Forelimb muscle (tissue), 1 donor: ENCODE measurements around the gene VSTM4. TPM values are rescaled to one million over a fixed set of nuclear protein-coding genes. Genes with fewer than 3 reads are reported as not detected.

Experiments
- DNase-seq: peaks from one replicate; pipeline ENCODE4 v3.0.0-alpha.2; 2013; ENCODE audit warnings: low read depth
- polyA plus RNA-seq: library from polyadenylated mRNA; unstranded; fragments of 120-200 nt; gene quantifications from one replicate; pipeline ENCODE4 v1.2.1, GENCODE V29; 2013; ENCODE audit not compliant: insufficient read length

The VSTM4 gene
- polyA plus RNA-seq, 1 donor = 40.9 TPM

DNA sequence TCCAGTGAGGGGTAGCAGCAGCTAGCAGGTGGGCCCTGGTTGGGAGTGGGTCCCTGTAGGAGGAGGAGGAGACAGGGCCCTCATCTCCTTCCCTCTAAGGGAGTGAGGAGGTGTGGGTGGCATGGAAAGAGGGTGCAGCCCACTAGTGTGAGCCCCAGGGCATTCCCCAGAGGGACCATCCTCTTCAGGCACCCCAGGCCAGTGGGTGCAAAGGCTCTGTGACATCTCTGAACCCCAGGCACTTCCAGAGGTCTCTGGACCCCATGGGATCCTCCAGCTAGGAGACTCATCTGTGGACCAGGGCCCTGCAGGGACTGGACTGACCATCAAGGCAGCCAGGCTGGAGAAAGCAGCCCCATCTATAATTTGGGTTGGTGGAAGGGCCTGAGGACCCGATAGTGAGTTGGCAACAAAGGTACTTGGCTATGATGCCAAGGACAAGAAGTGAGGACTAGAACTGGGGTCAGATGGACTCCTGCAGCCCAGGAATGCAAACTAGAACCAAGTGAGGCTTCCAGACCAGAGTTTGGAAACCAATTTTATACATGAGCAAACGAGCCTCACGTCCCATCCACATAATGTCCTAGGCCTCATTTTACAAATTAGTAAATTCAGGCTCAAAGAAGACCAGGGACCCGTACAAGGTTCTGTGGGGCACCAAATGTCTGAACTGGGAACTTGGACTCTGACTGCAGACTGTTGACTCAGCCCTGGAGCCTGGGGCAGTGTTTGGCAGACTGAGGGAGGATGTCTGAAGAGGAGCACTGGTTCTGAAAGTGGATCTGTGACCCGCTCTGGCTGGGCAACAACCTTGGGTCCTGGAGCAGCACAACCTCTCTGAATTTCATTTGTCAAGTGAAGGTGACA is 1.4 kb upstream of the VSTM4 start:
- no peak for DNase-seq

DNA sequence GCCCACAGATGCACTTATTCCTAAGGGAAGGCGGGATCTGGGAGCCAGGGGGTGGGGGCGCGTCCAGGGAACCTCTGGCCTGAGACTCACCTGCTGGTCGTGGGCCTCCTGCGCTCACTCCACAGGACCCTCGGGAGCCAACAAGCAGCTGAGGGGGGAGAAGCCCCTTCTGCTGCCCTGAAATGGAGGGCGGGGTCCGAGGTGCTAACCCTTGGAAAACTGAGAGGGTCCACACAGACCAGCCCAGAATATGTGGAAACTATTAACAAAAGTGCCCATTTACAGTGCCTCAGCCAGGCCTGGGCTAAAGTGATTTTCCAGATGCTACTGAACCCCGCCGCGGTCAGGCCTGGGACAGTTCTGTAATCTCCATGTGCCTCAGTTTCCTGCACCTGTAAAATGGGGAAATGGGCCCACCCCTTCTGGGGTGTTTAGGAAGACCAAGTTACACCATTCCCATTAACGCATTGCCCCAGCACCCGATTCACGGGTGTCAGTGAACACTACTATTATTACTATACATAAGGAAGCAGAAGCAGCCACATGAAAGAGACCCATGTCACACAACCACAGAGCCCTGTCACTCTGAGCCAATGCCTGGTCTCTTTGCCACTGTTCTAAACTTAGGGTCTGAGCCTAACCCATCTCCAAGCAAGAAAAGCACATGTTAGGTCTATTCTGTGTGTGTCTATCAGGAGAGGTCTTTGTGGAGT is 630 bp upstream of the VSTM4 start:
- DNase-seq = no peak

DNA sequence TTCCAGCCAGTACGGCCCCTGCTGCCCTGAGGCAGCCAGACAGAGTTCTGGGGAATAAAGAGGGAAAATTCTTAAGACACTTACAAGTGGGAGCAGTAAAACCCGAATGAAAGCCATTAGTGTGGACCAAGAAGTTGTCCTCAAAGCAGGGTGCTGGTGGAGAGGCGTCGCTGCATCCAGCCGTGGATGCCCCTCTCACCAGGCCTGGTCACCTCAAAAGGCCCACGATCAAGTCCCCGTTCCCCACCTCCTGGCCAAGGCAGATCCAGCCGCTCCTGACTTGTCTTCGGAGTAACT is 656 bp downstream of the VSTM4 start:
- DNase-seq = no peak

DNA sequence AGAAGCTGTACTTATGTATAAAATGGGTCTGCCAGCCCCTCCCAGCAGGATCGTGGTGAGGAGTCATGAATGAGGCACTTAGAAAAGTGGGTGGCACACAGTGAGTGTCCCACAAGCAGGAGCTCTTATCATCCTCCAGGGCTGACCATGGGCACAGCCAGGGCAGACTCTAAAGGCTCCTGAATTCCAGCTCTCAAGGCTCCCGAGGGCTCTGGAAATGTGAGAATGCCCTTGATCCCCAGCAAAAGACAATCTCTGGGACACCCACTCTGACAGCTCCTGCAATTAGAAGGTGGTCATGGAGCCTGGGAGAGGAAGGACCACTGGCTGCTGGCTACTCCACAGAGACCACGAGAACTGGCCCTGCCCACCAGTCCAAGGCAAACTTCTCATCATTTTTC is 1.6 kb downstream of the VSTM4 start:
- no peak for DNase-seq

DNA sequence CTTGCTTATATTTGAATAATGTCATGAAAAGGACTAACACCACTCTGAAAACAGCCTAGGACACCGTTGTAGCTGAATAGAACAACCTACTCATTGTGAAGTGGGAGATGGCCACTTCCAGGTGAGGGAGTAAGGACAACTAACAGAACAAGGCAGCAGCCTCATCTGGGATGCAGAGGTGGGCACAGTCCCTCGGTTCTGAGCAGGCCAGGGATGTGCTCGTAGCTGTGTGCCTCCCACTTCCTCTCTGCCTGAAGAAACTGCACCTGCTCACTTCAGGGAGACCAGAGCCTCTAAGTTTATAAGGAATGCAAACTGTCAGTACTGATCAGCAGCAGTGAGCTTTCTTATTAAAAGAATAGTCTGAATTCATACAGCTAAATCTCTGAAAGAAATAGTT is 2.5 kb downstream of the VSTM4 start:
- DNase-seq = no peak

DNA sequence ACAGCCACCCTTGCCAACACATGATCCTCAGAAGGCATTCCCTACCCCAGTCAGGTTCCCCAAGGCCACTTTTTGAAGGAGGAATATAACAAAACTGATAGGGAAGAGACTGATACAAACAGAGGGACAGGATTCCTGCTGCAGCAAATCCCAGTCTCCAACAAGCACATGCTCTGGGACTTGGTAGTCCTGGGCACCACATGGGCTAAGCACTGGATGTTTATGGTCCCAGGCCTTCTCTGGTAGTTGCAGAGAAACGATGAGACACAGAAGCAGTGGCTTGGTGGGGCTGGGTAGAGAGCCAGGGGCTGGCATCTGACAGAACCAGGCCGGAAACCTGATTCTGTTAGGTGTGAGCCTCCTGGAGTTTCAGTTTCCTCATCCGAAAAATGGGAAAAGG is 3.2 kb downstream of the VSTM4 start:
- DNase-seq = no peak

DNA sequence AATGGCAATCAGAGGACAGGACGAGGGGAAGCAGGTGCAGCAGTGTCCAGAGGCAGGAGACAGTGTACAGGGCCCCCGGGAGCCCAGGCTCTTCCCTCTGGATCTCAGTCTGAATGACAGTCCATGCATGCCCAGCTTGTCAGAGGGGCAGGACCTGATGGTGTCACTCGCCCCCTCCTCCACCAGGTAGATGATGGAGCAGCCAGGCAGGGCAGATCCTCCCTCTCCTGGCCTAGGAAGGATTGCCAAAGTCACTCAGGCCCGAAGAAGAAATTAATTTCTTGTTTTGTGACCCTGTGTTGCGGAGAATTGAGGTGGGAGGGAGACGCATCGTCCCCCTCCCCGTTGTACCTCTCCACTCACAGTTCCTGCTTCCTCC is 4.0 kb downstream of the VSTM4 start:
- no peak for DNase-seq

DNA sequence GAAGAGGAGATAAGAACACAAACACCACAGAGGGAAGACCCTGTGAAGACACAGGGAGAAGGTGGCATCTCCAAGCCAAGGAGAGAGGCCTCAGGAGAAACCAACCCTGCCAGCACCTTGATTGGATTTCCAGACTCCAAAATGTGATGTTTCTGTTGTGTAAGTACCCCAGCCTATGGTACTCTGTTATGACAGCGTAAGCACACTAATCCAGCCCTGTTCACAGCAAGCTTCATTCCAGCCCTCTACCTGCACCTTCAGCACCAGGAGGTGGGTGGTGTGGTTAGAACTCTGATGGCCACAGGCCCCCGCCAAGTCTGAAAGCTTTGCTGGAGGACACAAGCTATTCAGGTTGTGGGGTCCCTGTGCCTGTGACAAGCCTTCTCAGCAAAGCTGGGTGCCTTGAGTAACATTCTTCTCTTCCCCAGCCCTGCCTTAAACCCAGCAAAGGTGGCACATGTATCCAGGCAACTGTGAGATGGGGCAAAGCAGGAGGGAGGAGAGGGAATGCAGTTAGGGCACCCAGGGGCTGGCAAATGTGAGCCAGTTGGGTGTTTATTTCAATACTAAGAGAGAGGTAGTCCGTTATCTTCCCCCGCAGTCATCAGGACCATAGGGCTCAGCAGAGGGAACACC is 4.5 kb downstream of the VSTM4 start:
- DNase-seq = no peak

DNA sequence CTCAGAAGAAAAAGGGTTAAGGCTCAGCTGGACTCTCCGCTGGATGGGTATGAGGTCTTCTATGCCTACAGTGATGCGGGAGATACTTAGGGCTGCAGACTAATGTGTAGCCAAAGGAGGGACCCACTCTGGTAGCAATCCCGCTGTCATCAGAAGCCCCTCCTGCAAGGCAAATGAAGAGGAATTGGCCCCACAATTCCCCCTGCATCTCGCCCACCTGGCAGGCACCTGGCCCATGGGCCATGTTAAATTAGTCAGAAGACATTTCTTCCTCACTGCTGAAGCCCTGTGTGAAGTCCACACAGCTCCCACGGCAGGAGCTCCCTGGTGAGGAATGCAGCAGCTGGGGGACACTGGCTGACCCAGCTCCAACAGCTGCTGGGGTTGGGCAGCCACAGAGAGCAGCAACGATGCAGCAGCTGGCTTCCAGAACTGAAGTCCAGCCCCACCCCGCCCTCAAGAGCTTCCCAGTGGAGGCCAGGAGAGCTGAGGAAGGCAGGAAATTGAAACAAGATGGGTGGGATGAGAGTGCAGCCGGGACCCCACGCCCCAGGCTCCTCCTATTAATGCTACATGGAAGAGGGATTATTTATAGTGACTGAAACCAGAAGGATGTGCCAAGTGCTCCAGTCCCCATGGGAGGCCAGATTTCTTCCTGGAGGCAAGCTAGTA is 5.5 kb downstream of the VSTM4 start:
- no peak for DNase-seq

DNA sequence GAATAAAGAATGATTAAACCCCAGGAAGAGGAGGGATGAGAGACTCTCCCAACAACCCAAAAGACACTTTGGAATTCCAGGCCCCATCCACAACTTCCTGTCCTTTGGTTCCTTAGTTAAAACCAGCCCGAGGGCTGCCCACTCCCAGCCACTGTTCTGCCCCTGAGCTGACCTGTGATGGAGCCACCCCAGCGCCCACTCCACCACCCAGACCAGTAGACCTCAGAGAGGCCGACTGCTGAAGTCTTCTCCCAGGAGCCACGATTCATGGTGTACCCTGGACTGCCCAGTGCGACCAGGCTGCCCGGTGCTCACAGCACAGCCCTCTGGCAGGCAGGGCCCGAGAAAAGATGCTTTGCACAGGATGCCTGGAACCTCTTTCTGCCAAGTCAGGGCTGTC is 6.7 kb downstream of the VSTM4 start:
- DNase-seq = no peak

DNA sequence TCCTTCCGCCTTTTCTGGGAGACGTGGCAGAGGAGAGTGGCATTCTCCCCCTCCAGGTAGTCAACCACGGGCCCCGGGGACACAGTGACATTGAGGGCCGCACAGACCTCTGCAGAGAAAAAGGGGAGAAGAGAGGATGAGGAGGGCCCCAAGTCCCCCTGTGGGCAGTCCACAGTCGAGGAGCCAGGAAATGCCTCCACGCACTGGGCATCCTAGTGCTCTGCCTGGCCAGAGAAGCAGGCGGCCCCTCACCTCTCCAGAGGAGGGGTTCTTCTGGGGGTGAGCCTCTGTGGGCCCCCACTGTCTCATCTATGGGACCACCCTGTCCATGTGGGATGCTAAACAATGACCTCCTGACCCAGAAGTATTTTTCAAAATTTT is 7.4 kb downstream of the VSTM4 start:
- no peak for DNase-seq

DNA sequence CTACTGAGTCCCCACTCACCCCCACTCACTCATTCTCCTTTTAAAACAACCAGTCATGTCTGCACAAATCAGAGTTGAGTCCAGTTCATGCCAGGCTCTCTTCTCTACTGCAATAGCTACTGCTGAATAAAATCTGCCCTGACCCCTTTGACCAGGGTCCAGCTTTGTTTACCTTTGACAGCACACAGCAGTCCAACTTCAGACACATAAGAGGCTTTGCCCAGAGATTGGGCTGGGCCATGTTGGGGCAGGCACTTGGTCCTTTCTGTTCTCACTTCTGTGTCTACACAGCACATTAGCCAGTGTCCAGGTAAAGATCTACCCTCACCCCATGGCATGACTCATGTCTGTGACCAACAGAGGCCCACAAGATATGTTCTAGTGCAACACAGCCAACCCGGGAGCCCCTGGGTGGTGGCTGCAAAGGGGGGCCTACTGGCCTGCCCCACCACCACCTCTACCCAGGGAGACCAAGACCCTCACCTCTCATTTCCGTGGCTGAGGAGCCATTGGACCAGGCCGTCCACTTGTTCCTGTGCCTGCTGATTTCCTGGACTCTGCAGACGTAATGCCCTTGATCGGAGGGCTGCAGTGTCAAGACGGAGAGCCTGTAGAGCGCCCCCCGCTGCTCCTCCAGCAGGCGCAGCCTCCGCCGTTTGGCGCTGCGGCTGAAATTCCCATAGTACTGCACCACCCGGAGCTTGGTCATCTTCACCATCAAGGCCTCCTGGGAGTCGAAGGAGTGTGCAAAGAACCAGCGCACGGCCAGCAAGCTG is 8.0 kb downstream of the VSTM4 start:
- no peak for DNase-seq

DNA sequence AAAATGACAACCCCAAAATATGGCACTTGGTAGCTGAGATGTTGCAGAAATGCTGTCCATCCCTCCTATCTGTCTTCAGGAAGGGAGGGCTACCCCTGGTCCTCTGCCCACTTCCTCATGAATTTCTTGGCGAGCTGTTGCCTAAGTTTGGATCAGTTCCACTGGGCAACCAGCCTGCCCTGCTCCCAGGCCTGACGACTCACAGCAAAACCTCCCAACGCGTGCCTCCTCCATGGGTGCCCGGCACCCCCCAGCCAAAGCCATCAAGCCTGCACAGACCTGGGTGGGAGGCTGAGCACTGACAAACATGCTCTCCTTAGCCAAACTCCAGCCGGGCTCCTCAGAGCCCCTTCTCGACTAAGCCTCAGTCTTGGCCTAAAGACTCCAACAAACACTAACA is 8.9 kb downstream of the VSTM4 start:
- DNase-seq = no peak

DNA sequence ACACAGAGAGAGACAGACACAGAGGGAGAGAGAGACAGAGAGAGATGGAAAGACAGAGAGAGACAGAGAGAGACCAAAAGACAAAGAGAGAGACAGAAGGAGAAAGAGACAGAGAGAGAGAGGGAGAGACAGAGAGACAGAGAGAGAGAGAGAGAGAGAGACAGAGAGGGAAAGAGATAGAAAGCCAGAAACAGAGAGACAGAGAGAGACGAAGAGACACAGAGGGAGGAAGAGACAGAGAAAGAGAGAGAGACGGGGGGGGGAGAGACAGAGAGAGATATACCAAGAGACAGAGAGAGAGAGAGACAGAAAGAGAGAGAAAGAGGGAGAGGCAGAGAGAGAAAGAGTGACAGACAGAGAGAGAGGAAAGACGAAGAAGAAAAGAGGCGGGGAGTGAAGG is 10.2 kb downstream of the VSTM4 start:
- no peak for DNase-seq

DNA sequence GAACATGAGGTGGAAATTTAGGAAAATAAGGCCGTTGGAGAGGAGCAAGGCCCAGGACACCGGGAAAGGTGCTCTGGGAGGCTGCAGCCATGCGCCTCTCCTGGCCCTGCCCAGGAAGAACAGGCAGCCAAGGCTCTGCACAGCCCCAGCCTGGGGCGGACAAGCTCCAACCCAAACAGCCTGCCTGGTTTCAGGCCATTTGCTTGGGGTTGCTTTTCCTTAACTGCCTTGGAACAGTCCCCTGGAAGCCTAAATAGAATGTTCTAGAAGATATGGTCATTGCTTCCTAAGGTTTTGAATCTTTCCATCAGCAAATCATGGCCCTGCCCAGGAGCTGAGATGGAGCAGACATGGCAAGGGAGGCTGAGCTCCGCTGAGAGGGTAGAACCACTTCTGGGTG is 11.0 kb downstream of the VSTM4 start:
- DNase-seq = no peak

DNA sequence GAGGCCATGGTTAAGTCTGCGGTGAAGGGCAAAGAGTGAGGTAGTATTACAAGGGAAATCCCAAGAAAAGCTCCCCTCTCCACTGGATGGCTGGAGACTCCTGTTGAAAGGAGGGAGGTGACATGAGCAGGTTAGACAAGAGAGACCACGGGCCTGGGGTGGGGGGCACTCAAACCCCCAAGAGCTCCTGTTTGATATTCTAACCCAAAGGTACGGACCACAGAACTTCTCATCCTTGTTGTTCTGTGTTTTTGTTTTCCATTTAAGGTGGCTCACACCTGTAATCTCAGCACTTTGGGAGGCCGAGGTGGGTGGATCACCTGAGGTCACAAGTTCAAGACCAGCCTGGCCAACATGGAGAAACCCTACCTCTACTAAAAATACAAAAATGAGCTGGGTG is 11.6 kb downstream of the VSTM4 start:
- DNase-seq = no peak

DNA sequence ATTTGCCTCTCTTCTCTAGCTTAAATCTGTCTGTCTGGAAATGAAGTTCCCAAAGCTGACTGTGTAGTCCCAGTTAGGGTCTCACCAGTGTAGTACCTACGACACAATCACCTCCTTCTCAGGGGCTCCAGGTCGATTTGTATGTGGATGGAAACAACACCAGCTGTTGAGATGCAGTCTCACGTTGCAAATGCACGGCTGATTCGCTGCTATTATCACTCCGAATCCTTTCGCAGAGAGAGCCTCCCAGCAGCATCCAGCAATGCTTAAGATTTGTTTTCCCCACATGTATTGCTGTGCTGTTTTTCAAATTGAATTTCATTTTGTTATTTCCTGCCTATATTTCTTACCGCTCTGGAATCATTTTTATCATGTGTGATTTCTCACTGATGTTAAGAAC is 16.3 kb downstream of the VSTM4 start:
- no peak for DNase-seq

DNA sequence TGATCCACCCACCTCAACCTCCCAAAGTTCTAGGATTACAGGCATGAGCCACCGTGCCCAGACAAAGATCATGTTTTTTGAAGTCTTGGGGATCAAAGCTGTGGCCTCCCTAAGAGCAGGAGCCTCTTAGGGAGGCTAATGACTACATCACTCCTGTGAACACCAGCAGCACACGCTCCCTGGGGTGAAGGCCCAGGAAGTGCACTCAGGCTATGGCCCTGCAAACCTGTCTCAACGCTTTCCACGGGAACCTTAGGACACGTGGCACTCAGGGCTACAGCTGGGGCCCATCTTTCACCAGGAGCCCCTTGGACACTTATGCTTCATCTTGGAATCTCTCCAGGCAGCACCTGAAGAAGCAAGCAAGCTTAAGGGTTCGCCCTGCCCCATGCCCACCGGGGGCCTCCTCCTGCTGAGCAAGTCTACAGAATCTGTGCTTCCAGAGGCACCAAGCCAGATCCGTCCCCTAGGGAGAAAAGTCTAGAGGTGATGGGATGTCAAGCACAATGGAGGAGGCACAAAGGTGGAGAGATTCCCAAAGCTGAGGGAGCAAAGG is 18.4 kb downstream of the VSTM4 start:
- no peak for DNase-seq

DNA sequence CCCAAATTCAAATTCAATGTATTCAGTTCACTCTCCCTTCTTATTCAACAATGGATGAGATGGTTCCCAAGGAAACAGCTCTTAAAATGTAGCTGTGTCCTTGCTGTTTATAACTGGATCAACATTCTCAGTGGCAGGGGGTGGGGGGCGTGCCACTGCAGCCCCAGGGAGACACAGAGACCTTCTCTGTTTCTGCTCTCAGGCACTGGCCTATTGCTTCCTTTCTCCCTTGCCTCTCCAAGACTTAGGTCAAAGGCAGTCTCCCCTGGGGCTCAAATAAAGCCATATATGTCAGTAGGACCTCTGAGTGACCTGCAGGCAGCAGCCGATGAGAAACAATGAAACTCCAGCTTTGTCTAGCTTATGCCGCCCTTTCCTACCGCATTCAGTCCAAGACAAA is 20.7 kb downstream of the VSTM4 start:
- no peak for DNase-seq

DNA sequence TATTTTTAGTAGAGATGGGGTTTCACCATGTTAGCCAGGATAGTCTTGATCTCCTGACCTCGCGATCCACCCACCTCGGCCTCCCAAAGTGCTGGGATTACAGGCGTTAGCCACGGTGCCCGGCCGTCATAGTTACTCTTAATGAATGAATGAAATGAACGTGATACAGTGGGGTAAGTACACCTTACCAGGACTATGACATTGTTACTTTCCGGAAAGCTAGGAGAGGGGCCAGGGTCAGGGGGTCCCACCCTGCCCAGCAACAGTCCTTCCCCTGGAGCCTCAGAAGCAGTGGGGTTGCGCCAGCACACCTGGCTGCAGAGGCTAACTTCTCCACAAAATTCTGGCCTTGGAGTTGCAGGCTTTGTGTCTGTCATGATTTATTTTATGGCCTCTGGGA is 21.4 kb downstream of the VSTM4 start:
- DNase-seq = no peak

DNA sequence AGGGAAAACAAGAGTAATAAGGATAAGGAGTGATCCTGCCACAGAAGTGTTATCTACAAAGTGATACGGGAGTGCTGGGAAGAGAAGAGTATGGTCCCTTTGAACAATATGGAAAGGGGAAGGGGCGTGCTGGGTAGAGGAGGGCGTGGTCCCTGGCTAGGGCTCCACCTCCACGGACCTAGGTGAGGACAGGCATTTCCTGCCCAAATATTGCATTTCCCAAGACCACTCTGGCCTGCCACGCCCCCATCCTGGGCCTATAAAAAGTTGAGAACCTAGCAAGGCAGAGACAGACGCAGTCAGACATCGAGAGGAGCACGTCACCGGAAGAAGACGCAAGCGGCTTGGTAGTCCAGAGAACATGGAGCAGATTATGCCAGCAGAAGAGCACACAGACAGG is 22.8 kb downstream of the VSTM4 start:
- DNase-seq = no peak
